Loucy (cell line): ENCODE data around the gene IL34.
"Not testable (repeated sequence)": the region's sequence is repeated elsewhere in the genome, so short reads cannot be mapped to it uniquely, and the experiment has no call there.

Experiments
- H2AFZ ChIP-seq: fragments of 200-600 bp; sonication (generic); 2 replicates; pipeline ENCODE4 v1.6.0; 2016; ENCODE audit warnings: antibody characterized with exemption, mild to moderate bottlenecking, low read length, moderate library complexity
- H3F3A ChIP-seq: fragments of 200-600 bp; 2 replicates; pipeline ENCODE4 v1.6.0; 2016; ENCODE audit warnings: antibody characterized with exemption, low read depth, mild to moderate bottlenecking
- H3K27me3 ChIP-seq: fragments of 200-600 bp; sonication (generic); 2 replicates; pipeline ENCODE4 v1.6.1; 2014; ENCODE audit warnings: low read length, mild to moderate bottlenecking; ENCODE audit not compliant: insufficient read depth, poor library complexity, severe bottlenecking
- H3K36me3 ChIP-seq: fragments of 200-600 bp; sonication (generic); 2 replicates; pipeline ENCODE4 v1.6.1; 2016; ENCODE audit warnings: low read length; ENCODE audit not compliant: insufficient read depth
- H3K4me1 ChIP-seq: fragments of 200-600 bp; sonication (generic); 2 replicates; pipeline ENCODE4 v1.5.1; 2014; ENCODE audit warnings: low read length, mild to moderate bottlenecking; ENCODE audit not compliant: insufficient read depth, poor library complexity, severe bottlenecking
- H3K4me2 ChIP-seq: fragments of 200-600 bp; sonication (generic); 2 replicates; pipeline ENCODE4 v1.6.0; 2014; ENCODE audit warnings: antibody characterized with exemption, low read length, low read depth, mild to moderate bottlenecking; ENCODE audit not compliant: poor library complexity, severe bottlenecking
- H3K4me3 ChIP-seq: fragments of 200-600 bp; sonication (generic); 2 replicates; pipeline ENCODE4 v1.5.1; 2014; ENCODE audit warnings: low read length, mild to moderate bottlenecking, mixed read lengths; ENCODE audit not compliant: poor library complexity, severe bottlenecking
- H3K79me2 ChIP-seq: fragments of 200-600 bp; sonication (generic); 2 replicates; pipeline ENCODE4 v1.6.1; 2014; ENCODE audit warnings: low read length; ENCODE audit not compliant: insufficient read depth
- H3K9ac ChIP-seq: fragments of 200-600 bp; sonication (generic); 2 replicates; pipeline ENCODE4 v1.6.0; 2014; ENCODE audit warnings: mild to moderate bottlenecking, low read depth, low read length, moderate library complexity; ENCODE audit not compliant: poor library complexity, severe bottlenecking
- H3K9me2 ChIP-seq: fragments of 200-600 bp; sonication (generic); replicated peaks from 2 replicates; pipeline ENCODE4 v1.6.1; 2016; ENCODE audit warnings: low read depth, low read length, mixed read lengths
- H3K9me3 ChIP-seq: fragments of 200-600 bp; sonication (generic); 2 replicates; pipeline ENCODE4 v1.6.1; 2014; ENCODE audit warnings: mild to moderate bottlenecking, antibody characterized with exemption, low read length, low read depth; ENCODE audit not compliant: insufficient read depth
- H4K20me1 ChIP-seq: fragments of 200-600 bp; sonication (generic); 2 replicates; pipeline ENCODE4 v1.6.0; 2014; ENCODE audit warnings: antibody characterized with exemption, low read length, mild to moderate bottlenecking; ENCODE audit not compliant: insufficient read depth, poor library complexity, severe bottlenecking
- CTCF ChIP-seq: fragments of 200-600 bp; sonication (generic); conservative IDR thresholded peaks from 2 replicates; pipeline ENCODE4 v1.5.1; 2014; ENCODE audit warnings: mild to moderate bottlenecking, antibody characterized with exemption, low read length
- EZH2phosphoT487 ChIP-seq: fragments of 200-600 bp; IDR thresholded peaks from 2 replicates; pipeline ENCODE4 v1.6.1; 2018; ENCODE audit warnings: antibody characterized with exemption, mild to moderate bottlenecking, moderate library complexity, borderline replicate concordance

IL34 gene

GRCh38 chr16:70612931-70613330 lies 33.4 kb upstream of the IL34 start:
- TF ChIP-seq EZH2phosphoT487 (no peak), CTCF (no peak)
- no peak overlapping the region for H3K4me3 ChIP-seq
- no peaks in the 10 kb centered on the region for H4K20me1 ChIP-seq
- H3K9ac ChIP-seq: no peak overlapping the region
- H3K27me3 ChIP-seq: no peaks in the 10 kb centered on the region
- H3F3A ChIP-seq: no peaks in the 10 kb centered on the region
- H3K9me2 ChIP-seq: no peaks in the 10 kb centered on the region
- H2AFZ ChIP-seq: no peak overlapping the region
- H3K36me3 ChIP-seq: no peaks in the 10 kb centered on the region
- H3K9me3 ChIP-seq: no peaks in the 10 kb centered on the region
- no peaks in the 10 kb centered on the region for H3K4me1 ChIP-seq
- H3K4me2 ChIP-seq: no peak overlapping the region
- H3K79me2 ChIP-seq: no peaks in the 10 kb centered on the region

- Histone ChIP-seq H3K9me2 (no peaks in the 10 kb centered on the region), H3K36me3 (no peaks in the 10 kb centered on the region), H3K4me3 (no peak overlapping the region), H3K79me2 (no peaks in the 10 kb centered on the region), H3K9me3 (no peaks in the 10 kb centered on the region), H3K4me2 (no peak overlapping the region), H3F3A (no peaks in the 10 kb centered on the region), H2AFZ (no peak overlapping the region; the same call in 1 of the 2 replicates), H3K27me3 (no peaks in the 10 kb centered on the region), H3K4me1 (no peaks in the 10 kb centered on the region), H4K20me1 (no peaks in the 10 kb centered on the region), H3K9ac (no peak overlapping the region)
- no peak for TF ChIP-seq CTCF
- TF ChIP-seq EZH2phosphoT487: no peak
Measured at GRCh38 chr16:70614208-70614951, 32.0 kb upstream of the IL34 start.

- Histone ChIP-seq H3K9me2 (no peaks in the 10 kb centered on the region), H3F3A (no peaks in the 10 kb centered on the region), H3K79me2 (no peaks in the 10 kb centered on the region), H3K9me3 (no peaks in the 10 kb centered on the region), H3K4me2 (no peak overlapping the region), H3K36me3 (no peaks in the 10 kb centered on the region), H4K20me1 (no peaks in the 10 kb centered on the region), H3K9ac (no peak overlapping the region), H3K4me3 (no peak overlapping the region), H3K27me3 (no peaks in the 10 kb centered on the region), H2AFZ (no peak overlapping the region), H3K4me1 (no peaks in the 10 kb centered on the region)
- TF ChIP-seq EZH2phosphoT487 (no peak), CTCF (no peak)
Measured at GRCh38 chr16:70615945-70616344, 30.4 kb upstream of the IL34 start.

DNA sequence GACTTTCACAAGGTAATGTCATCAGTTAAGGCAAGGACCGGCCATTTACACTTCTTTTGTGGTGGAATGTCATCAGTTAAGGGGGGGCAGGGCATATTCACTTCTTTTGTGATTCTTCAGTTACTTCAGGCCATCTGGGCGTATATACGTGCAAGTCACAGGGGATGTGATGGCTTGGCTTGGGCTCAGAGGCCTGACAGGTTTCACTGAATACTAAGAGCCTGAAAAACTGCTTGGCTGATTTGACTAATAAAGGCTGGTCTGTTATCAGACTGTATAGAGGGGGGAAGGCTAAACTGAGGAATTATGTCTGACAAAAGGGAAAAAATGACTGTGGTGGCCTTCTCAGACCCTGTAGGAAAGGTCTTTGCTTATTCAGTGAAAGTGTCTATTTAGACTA lies 24.5 kb upstream of the IL34 start:
- not testable (repeated sequence) for H3K4me1 ChIP-seq, H4K20me1 ChIP-seq, H2AFZ ChIP-seq, H3K9ac ChIP-seq, H3K79me2 ChIP-seq, H3K4me2 ChIP-seq, H3K36me3 ChIP-seq, H3K27me3 ChIP-seq, H3K9me3 ChIP-seq, H3F3A ChIP-seq, H3K4me3 ChIP-seq, H3K9me2 ChIP-seq
